Karpas-422 (cell line): ENCODE results near the gene SLC9B1. TPM values are rescaled to one million over a fixed set of nuclear protein-coding genes. Genes with fewer than 3 reads are reported as not detected.

Source experiments
- DNase-seq: peaks from one replicate; pipeline ENCODE4 v3.0.0-alpha.2; 2015
- H2AFZ ChIP-seq: fragments of 200-600 bp; sonication (generic); 2 replicates; pipeline ENCODE4 v1.6.1; 2014; ENCODE audit warnings: antibody characterized with exemption, low read length, mixed read lengths
- H3K27ac ChIP-seq: fragments of 200-600 bp; sonication (generic); 2 replicates; pipeline ENCODE4 v1.5.1; 2014; ENCODE audit warnings: mild to moderate bottlenecking, low read length, moderate library complexity
- H3K27me3 ChIP-seq: fragments of 200-600 bp; sonication (generic); 2 replicates; pipeline ENCODE4 v1.6.1; 2014; ENCODE audit warnings: low read length, mixed read lengths
- H3K36me3 ChIP-seq: fragments of 200-600 bp; sonication (generic); 2 replicates; pipeline ENCODE4 v1.6.1; 2014; ENCODE audit warnings: low read length, mixed read lengths; ENCODE audit not compliant: insufficient read depth
- H3K4me1 ChIP-seq: fragments of 200-600 bp; sonication (generic); 2 replicates; pipeline ENCODE4 v1.6.1; 2014; ENCODE audit warnings: mild to moderate bottlenecking, low read length, mixed read lengths
- H3K4me2 ChIP-seq: fragments of 200-600 bp; sonication (generic); 2 replicates; pipeline ENCODE4 v1.6.1; 2014; ENCODE audit warnings: low read length, low read depth, mild to moderate bottlenecking; ENCODE audit not compliant: poor library complexity, severe bottlenecking
- H3K4me3 ChIP-seq: fragments of 200-600 bp; sonication (generic); 2 replicates; pipeline ENCODE4 v1.5.1; 2014; ENCODE audit warnings: mild to moderate bottlenecking, antibody characterized with exemption, low read length, mixed read lengths
- H3K79me2 ChIP-seq: fragments of 200-600 bp; sonication (generic); 2 replicates; pipeline ENCODE4 v1.6.1; 2014; ENCODE audit warnings: mild to moderate bottlenecking, low read length, mixed read lengths
- H3K9ac ChIP-seq: fragments of 200-600 bp; sonication (generic); 2 replicates; pipeline ENCODE4 v1.6.0; 2014; ENCODE audit warnings: low read length
- H3K9me2 ChIP-seq: fragments of 200-600 bp; sonication (generic), shearing (Covaris generic); replicated peaks from 2 replicates; pipeline ENCODE4 v1.6.0; 2014; ENCODE audit warnings: mild to moderate bottlenecking, low read length, moderate library complexity; ENCODE audit not compliant: insufficient read depth
- H3K9me3 ChIP-seq: fragments of 300-700, 200-600 bp; sonication (generic); 2 replicates; pipeline ENCODE4 v1.6.1; 2014; ENCODE audit warnings: low read length, mixed read lengths
- H4K20me1 ChIP-seq: fragments of 200-600 bp; sonication (generic); 2 replicates; pipeline ENCODE4 v1.6.1; 2014; ENCODE audit warnings: mild to moderate bottlenecking, antibody characterized with exemption, low read length, low read depth; ENCODE audit not compliant: insufficient read depth
- total RNA-seq: library from RNA; depleted of rRNA; stranded (reverse); fragments of >200 nt; shearing (Covaris generic); gene quantifications from 2 replicates; pipeline ENCODE4 v1.2.3, GENCODE V29; 2014; ENCODE audit warnings: low replicate concordance

Gene SLC9B1
- total RNA-seq, 1 experiment from 2014 or later: 1.4 TPM

- Histone ChIP-seq H3K4me3 (no peak overlapping the region), H3K9me3 (no peaks in the 10 kb centered on the region), H3K9me2 (no peaks in the 10 kb centered on the region), H3K79me2 (0 out of 2 replicates have a peak, but pooled peaks cover 3% of the 10 kb centered on the region), H2AFZ (no peak overlapping the region), H3K27me3 (no peaks in the 10 kb centered on the region), H3K9ac (no peak overlapping the region), H3K4me1 (peaks cover 12% of the 10 kb centered on the region), H3K27ac (peak overlapping the region; percentile 23; the same call in 1 of the 2 replicates), H3K4me2 (peak overlapping the region; percentile 21), H4K20me1 (no peaks in the 10 kb centered on the region), H3K36me3 (peaks cover 50% of the 10 kb centered on the region; the same call in 1 of the 2 replicates)
- DNase-seq: peak; percentile 85
Observed at GRCh38 chr4:103046416-103047290, 27.1 kb upstream of the SLC9B1 start.

GRCh38 chr4:103044183-103044582 is 24.7 kb upstream of the SLC9B1 start:
- Histone ChIP-seq H3K9me3 (no peaks in the 10 kb centered on the region), H3K79me2 (peaks cover 3% of the 10 kb centered on the region; the same call in 1 of the 2 replicates), H2AFZ (no peak overlapping the region), H4K20me1 (no peaks in the 10 kb centered on the region), H3K4me1 (peaks cover 12% of the 10 kb centered on the region), H3K27me3 (no peaks in the 10 kb centered on the region), H3K4me2 (no peak overlapping the region), H3K27ac (no peak overlapping the region), H3K4me3 (no peak overlapping the region), H3K9me2 (no peaks in the 10 kb centered on the region), H3K36me3 (peaks cover 50% of the 10 kb centered on the region; the same call in 1 of the 2 replicates), H3K9ac (no peak overlapping the region)
- DNase-seq: no peak

- H3K4me1 ChIP-seq: 0 out of 2 replicates have a peak, but pooled peaks cover 4% of the 10 kb centered on the region
- no peaks in the 10 kb centered on the region for H4K20me1 ChIP-seq
- H3K27ac ChIP-seq: no peak overlapping the region
Observed at GRCh38 chr4:103036169-103036568, 16.7 kb upstream of the SLC9B1 start.

GRCh38 chr4:103032574-103032973 is 13.1 kb upstream of the SLC9B1 start:
- H3K9ac ChIP-seq: no peak overlapping the region
- DNase-seq: peak; percentile 72
- H2AFZ ChIP-seq: no peak overlapping the region
- H3K9me2 ChIP-seq: no peaks in the 10 kb centered on the region
- no peaks in the 10 kb centered on the region for H4K20me1 ChIP-seq
- H3K36me3 ChIP-seq: peaks cover 58% of the 10 kb centered on the region
- H3K79me2 ChIP-seq: peaks cover 21% of the 10 kb centered on the region
- H3K4me3 ChIP-seq: no peak overlapping the region
- no peak overlapping the region for H3K4me2 ChIP-seq
- 0 out of 2 replicates have a peak, but pooled peaks cover 4% of the 10 kb centered on the region for H3K4me1 ChIP-seq
- H3K27ac ChIP-seq: no peak overlapping the region
- H3K27me3 ChIP-seq: no peaks in the 10 kb centered on the region
- H3K9me3 ChIP-seq: no peaks in the 10 kb centered on the region

More at GRCh38 chr4:103036169-103036568, 16.7 kb upstream of the SLC9B1 start:
- no peak for DNase-seq
- Histone ChIP-seq H3K79me2 (peaks cover 15% of the 10 kb centered on the region), H3K4me2 (no peak overlapping the region), H3K9me3 (no peaks in the 10 kb centered on the region), H3K36me3 (peaks cover 37% of the 10 kb centered on the region), H2AFZ (no peak overlapping the region), H3K9ac (no peak overlapping the region), H3K4me3 (no peak overlapping the region), H3K9me2 (no peaks in the 10 kb centered on the region), H3K27me3 (no peaks in the 10 kb centered on the region)

DNA sequence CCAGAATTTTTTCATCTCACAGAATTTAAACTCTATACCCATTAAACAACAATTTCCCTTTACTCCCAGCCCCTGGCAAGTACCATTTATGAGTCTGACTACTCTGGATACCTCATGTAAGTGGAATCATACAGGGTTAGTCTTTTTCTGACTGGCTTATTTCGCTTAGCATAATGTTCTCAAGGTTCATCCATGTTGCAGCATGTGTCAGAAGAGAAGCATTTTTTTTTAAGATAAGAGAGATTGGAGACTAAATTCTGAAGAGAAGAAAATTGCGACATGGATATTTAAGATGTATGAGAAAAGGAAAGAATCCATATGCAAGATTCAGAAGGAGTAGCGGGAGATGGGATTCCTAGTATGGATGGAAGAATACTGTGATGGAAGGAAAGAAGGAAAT is 11.3 kb upstream of the SLC9B1 start:
- H3K36me3 ChIP-seq: peaks cover 56% of the 10 kb centered on the region
- no peak overlapping the region for H3K27ac ChIP-seq
- no peaks in the 10 kb centered on the region for H3K9me3 ChIP-seq
- H4K20me1 ChIP-seq: no peaks in the 10 kb centered on the region
- no peak overlapping the region for H3K4me3 ChIP-seq
- peaks cover 18% of the 10 kb centered on the region for H3K79me2 ChIP-seq
- DNase-seq: no peak
- no peaks in the 10 kb centered on the region for H3K9me2 ChIP-seq
- no peak overlapping the region for H3K9ac ChIP-seq
- no peaks in the 10 kb centered on the region for H3K27me3 ChIP-seq
- 0 out of 2 replicates have a peak, but pooled peaks cover 4% of the 10 kb centered on the region for H3K4me1 ChIP-seq
- H3K4me2 ChIP-seq: no peak overlapping the region
- H2AFZ ChIP-seq: no peak overlapping the region

- no peaks in the 10 kb centered on the region for H3K9me3 ChIP-seq
- 0 out of 2 replicates have a peak, but pooled peaks cover 4% of the 10 kb centered on the region for H3K4me1 ChIP-seq
- no peak for DNase-seq
- no peak overlapping the region for H3K4me3 ChIP-seq
- no peak overlapping the region for H3K27ac ChIP-seq
- H3K4me2 ChIP-seq: no peak overlapping the region
- H3K79me2 ChIP-seq: peaks cover 18% of the 10 kb centered on the region
- peaks cover 54% of the 10 kb centered on the region for H3K36me3 ChIP-seq
- no peaks in the 10 kb centered on the region for H4K20me1 ChIP-seq
- no peak overlapping the region for H3K9ac ChIP-seq
- H2AFZ ChIP-seq: no peak overlapping the region
- H3K27me3 ChIP-seq: no peaks in the 10 kb centered on the region
- H3K9me2 ChIP-seq: no peaks in the 10 kb centered on the region
Observed at GRCh38 chr4:103029300-103029699, 9.8 kb upstream of the SLC9B1 start.

GRCh38 chr4:103026868-103027267 is 7.4 kb upstream of the SLC9B1 start:
- Histone ChIP-seq H3K36me3 (peaks cover 48% of the 10 kb centered on the region), H3K9me3 (no peaks in the 10 kb centered on the region), H3K79me2 (0 out of 2 replicates have a peak, but pooled peaks cover 6% of the 10 kb centered on the region), H3K4me2 (no peak overlapping the region), H3K9ac (no peak overlapping the region), H3K27ac (no peak overlapping the region), H4K20me1 (no peaks in the 10 kb centered on the region), H3K4me1 (no peaks in the 10 kb centered on the region), H3K4me3 (no peak overlapping the region), H3K27me3 (no peaks in the 10 kb centered on the region), H2AFZ (no peak overlapping the region), H3K9me2 (no peaks in the 10 kb centered on the region)
- DNase-seq: no peak

GRCh38 chr4:103024996-103025395 is 5.5 kb upstream of the SLC9B1 start:
- H3K4me1 ChIP-seq: peaks cover 11% of the 10 kb centered on the region
- H3K9ac ChIP-seq: no peak overlapping the region
- no peaks in the 10 kb centered on the region for H3K9me2 ChIP-seq
- 0 out of 2 replicates have a peak, but pooled peaks cover 6% of the 10 kb centered on the region for H3K79me2 ChIP-seq
- no peak overlapping the region for H3K4me2 ChIP-seq
- no peak for DNase-seq
- H3K27me3 ChIP-seq: no peaks in the 10 kb centered on the region
- peaks cover 33% of the 10 kb centered on the region; the same call in 1 of the 2 replicates for H3K36me3 ChIP-seq
- H3K27ac ChIP-seq: no peak overlapping the region
- no peak overlapping the region for H3K4me3 ChIP-seq
- H3K9me3 ChIP-seq: no peaks in the 10 kb centered on the region
- H2AFZ ChIP-seq: no peak overlapping the region
- no peaks in the 10 kb centered on the region for H4K20me1 ChIP-seq
